Ramos (cell line): Measurements from ENCODE around the gene ULBP1.
"Not testable (repeated sequence)": the region's sequence is repeated elsewhere in the genome, so short reads cannot be mapped to it uniquely, and the experiment has no call there.

ENCODE experiments used
- in situ Hi-C: fragments of 300-500 bp; cut with MboI; formaldehyde crosslinking; loops from one replicate; pipeline ENCODE4 v1.14.3; 2022; ENCODE audit warnings: low sequenced_read_pairs; ENCODE audit not compliant: unreplicated experiment

The ULBP1 gene

GRCh38 chr6:149999636-150000035 is 35.9 kb downstream of the ULBP1 start:
- in situ Hi-C loops, result loop anchor here (10.0 kb wide), 1 partner anchor 155 kb away; no protein-coding TSS in a partner anchor

DNA sequence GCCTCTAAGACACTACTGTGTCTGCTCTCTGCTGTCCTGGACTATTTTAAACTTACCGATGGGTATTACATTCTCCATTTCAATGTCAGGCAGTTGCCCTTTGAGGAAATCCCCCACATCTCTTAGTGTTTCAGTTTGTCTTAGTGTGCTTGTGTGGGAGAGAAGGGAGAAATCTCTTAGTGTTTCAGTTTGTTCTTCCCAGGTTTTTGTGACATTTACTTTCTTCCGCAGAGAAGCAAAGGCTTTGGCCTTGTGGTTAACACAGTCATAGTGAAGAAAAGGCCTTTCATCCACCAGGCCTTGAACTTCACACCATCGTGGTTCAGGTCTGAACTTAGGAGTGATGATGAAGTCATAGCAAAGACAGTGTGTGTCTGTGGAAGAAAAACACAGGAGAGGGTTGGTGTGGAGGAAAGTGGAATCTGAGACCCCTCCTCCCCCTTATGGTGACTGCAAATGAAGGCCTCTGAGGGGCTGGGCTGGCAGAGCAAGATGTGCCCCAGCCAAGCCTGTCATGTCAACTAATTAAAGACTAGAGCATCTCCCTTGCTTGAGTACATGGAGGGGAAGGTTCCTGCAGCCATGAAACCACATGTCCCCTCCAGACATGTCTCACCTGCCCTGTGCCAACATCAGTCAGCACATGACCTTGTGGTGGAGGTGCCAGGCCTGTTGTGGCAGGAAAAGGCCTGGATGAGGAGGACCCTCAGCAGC is 37.7 kb downstream of the ULBP1 start:
- in situ Hi-C loops, result loop anchor here (10.0 kb wide), 1 partner anchor 157 kb away; no protein-coding TSS in a partner anchor

- in situ Hi-C loops, result loop anchor here (10.0 kb wide), 1 partner anchor 158 kb away; no protein-coding TSS in a partner anchor
Observed at GRCh38 chr6:150002710-150003109, 39.0 kb downstream of the ULBP1 start.

- in situ Hi-C loops, result loop anchor here (10.0 kb wide), 1 partner anchor 159 kb away; no protein-coding TSS in a partner anchor
Observed at GRCh38 chr6:150003599-150003998, 39.9 kb downstream of the ULBP1 start.

DNA sequence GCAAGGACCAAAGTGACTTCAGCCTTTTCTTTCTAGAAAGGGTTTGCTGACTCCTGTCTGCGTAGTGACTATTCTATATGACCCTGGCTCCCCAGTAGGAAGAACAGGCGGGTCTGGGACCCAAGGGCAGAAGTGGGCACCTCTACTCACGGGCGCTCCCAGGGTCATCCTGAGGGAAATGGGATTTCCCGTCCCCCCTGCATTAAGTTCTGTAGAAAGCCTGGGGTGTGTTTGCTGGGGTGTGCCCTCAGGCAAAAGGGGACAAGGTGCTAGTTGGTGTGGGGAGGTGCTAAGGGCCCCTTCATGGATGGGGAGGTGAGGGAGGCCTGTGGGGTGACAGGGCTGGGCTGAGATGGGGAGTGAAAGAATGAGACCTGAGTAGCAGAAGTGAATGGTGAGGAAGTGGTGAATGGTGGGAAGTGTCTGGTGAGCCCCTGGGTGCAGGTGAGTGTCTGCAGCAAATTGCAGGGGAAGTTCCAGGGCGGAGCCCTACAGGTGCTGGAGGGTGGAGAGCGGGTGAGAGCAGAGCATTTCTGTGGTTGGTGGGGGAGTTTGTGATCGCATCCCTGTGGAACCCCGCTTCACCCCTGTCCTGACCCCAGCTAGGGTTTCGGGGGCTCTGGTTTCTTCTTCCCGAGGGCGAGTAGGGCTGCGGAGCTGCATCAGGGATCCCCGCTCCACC is 40.5 kb downstream of the ULBP1 start:
- in situ Hi-C loops, result loop anchor here (10.0 kb wide), 1 partner anchor 159 kb away; no protein-coding TSS in a partner anchor

GRCh38 chr6:150004783-150005717 is 41.3 kb downstream of the ULBP1 start:
- in situ Hi-C loops, result loop anchor here (5.0 to 10.0 kb wide), 2 partner anchors 63 to 160 kb away; partner anchors contain the start of gene ULBP2

GRCh38 chr6:150005761-150006651 is 42.3 kb downstream of the ULBP1 start:
- in situ Hi-C loops, result loop anchor here (5.0 to 10.0 kb wide), 2 partner anchors 64 to 161 kb away; partner anchors contain the start of gene ULBP2

DNA sequence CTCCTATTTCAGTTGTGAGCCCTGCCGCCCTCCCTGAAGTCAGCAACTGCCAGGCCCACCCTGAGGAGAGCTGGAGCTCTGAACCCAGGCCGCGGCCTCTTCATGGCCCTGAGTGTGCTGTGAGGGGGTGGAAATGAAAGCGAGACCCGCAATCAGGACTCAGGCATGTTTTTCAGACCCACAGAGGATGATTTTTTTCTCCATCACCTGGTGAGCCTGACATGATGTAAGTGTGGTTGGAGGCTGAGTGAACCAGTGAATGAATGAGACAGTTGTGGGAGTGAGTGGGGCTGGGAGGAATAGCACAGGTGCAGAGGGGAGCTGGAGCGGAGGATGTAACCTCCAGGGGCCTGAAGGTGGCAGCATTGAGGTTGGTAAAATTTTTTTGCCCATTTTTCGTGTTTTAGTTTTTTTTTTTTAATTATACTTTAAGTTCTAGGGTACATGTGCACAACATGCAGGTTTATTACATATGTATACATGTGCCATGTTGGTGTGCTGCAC is 43.3 kb downstream of the ULBP1 start:
- in situ Hi-C loops, result loop anchor here (5.0 to 10.0 kb wide), 2 partner anchors 65 to 162 kb away; partner anchors contain the start of gene ULBP2

GRCh38 chr6:150008588-150008987 is 44.8 kb downstream of the ULBP1 start:
- in situ Hi-C loops, result loop anchor here (5.0 to 10.0 kb wide), 2 partner anchors 66 to 164 kb away; partner anchors contain the start of gene ULBP2

DNA sequence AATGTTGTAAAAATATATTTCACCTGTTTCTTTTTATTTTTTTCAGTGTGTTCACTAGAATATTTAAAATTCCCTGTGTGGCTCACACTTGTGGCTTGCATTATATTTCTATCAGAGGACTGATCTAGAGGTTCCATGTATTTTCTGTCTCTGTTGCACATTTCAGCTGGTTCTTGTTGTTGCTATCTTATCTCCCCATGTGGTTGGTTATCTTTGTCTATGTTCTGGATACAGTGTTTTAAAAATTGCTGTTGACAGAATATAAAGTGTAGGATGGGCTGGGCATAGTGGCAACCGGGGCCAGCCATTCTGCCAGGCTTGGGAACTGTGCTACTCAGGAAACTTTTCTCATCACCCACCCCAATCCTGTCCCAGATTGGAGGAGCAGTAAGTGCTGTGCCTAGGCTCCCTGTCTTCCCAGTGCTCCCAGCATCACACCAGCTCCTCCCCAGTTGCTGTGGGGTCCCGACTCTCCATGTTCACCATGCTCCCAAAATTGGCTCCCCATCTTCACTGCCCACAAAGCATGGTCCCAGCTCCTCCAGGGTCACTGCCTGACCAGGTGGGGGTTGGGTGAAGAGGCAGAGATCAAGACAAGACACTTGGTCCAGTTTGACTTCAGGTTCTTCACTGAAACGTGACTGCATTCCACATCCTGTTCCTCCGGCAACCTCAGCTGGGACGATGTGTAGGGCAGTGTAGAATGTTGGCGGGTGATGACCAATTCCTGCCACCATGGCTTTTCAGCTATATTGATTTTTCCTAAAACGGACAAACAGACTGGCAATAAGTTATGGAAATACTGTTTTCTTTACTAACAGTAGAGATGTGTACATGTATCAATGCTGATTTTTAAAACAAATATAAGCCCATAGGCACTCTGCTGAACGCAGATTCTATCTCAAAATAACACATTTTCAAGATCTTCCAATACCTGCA is 49.4 kb downstream of the ULBP1 start:
- in situ Hi-C loops, result not testable (repeated sequence)

DNA sequence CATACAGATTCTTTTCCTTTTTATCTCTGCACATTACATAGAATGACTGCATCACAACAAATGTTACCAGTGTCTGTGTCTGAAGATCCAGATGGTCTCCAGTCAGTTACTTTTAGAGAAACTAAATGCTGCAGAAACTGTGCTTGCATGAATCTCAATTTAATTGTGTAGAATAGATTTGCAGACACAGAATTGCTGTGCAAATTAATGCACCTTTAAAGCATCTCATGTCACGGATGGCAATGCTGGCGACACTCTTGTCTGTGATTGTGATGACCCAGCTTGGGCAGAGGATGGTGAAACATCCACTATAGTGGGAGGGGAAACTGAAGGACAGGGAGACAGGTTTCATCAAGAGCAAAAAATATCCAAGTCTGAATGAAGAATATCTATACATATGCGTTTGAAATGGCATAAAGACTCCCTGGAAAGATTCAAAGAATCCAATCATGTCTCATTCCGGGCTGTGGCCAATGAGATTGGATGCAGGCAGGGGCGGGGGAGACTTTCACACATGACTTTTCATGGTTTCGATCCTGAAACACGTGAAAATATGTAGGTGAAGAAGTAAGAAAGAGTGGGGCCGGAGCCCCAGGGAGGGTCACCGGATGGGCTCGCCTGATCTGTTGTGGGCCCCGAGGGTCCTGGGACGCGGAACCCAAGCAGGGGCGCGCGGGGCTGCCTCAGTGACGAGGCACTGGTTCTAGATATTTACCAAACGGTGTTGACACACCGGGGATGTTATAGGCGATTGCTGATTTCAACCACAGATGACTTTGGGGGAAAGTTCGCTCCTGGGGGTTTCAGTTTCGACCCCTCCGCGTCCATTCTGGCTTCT is 50.3 kb downstream of the ULBP1 start:
- in situ Hi-C loops, result not testable (repeated sequence)

GRCh38 chr6:150014623-150015280 is 51.0 kb downstream of the ULBP1 start:
- in situ Hi-C loops, result not testable (repeated sequence)

- in situ Hi-C loops, result not testable (repeated sequence)
Observed at GRCh38 chr6:150015281-150016001, 51.7 kb downstream of the ULBP1 start.

GRCh38 chr6:150016324-150017185 is 52.8 kb downstream of the ULBP1 start:
- in situ Hi-C loops, result no loop called here

GRCh38 chr6:150017186-150017521 is 53.4 kb downstream of the ULBP1 start:
- in situ Hi-C loops, result not testable (repeated sequence)
